SK-N-MC (cell line): ENCODE measurements around the gene GIT1.

Source experiments
- DNase-seq: peaks from one replicate; pipeline ENCODE4 v3.0.0-alpha.2; 2011; ENCODE audit warnings: low read depth, low spot score
- H3K27ac ChIP-seq: fragments of 200-600 bp; sonication (generic); 2 replicates; pipeline ENCODE4 v1.5.1; 2016; ENCODE audit warnings: mixed run types
- H3K36me3 ChIP-seq: fragments of 200-600 bp; sonication (generic); 2 replicates; pipeline ENCODE4 v1.6.1; 2017; ENCODE audit warnings: antibody characterized with exemption, low read length, mixed read lengths; ENCODE audit not compliant: insufficient read depth
- H3K4me3 ChIP-seq: fragments of 200-600 bp; sonication (generic); 2 replicates; pipeline ENCODE4 v1.5.1; 2016
- H3K9ac ChIP-seq: fragments of 200-600 bp; sonication (generic); 2 replicates; pipeline ENCODE4 v1.8.0; 2017; ENCODE audit warnings: mixed run types, mixed read lengths; ENCODE audit not compliant: insufficient read length
- H3K9me3 ChIP-seq: fragments of 200-600 bp; sonication (generic); 2 replicates; pipeline ENCODE4 v1.6.1; 2017; ENCODE audit warnings: low read depth, mild to moderate bottlenecking, antibody characterized with exemption, low read length, moderate library complexity, mixed read lengths
- EZH2 ChIP-seq: fragments of 200-600 bp; sonication (generic); IDR thresholded peaks from one replicate; pipeline ENCODE4 v1.6.1; 2017; ENCODE audit warnings: antibody characterized with exemption
- FOXP2 ChIP-seq: optimal IDR thresholded peaks from 2 replicates; pipeline ENCODE3; 2011; ENCODE audit warnings: mild to moderate bottlenecking, moderate library complexity; ENCODE audit not compliant: insufficient read depth; ENCODE audit errors: extremely low read length, control extremely low read depth
- POLR2AphosphoS5 ChIP-seq: IDR thresholded peaks from 2 replicates; pipeline ENCODE4 v1.6.1; 2012; ENCODE audit warnings: mild to moderate bottlenecking, low read depth, low read length, borderline replicate concordance

The GIT1 gene

GRCh38 chr17:29612404-29613280, 23.2 kb upstream of the GIT1 start:
- Histone ChIP-seq H3K4me3 (no peak overlapping the region), H3K27ac (no peak overlapping the region), H3K9me3 (no peaks in the 10 kb centered on the region), H3K36me3 (no peaks in the 10 kb centered on the region; the same call in 1 of the 2 replicates), H3K9ac (no peak overlapping the region)
- no peak for DNase-seq
- TF ChIP-seq POLR2AphosphoS5 (no peak), EZH2 (no peak), FOXP2 (no peak)

- H3K4me3 ChIP-seq: no peak overlapping the region
- no peak for DNase-seq
- no peak overlapping the region for H3K27ac ChIP-seq
- no peak overlapping the region for H3K9ac ChIP-seq
- TF ChIP-seq EZH2 (no peak), POLR2AphosphoS5 (no peak), FOXP2 (no peak)
- no peaks in the 10 kb centered on the region for H3K9me3 ChIP-seq
- no peaks in the 10 kb centered on the region; the same call in 1 of the 2 replicates for H3K36me3 ChIP-seq
Measured at GRCh38 chr17:29612094-29612403, 22.6 kb upstream of the GIT1 start.

- Histone ChIP-seq H3K9ac (no peak overlapping the region), H3K27ac (no peak overlapping the region), H3K4me3 (no peak overlapping the region), H3K36me3 (no peaks in the 10 kb centered on the region; the same call in 1 of the 2 replicates), H3K9me3 (no peaks in the 10 kb centered on the region)
- no peak for DNase-seq
- TF ChIP-seq POLR2AphosphoS5 (no peak), EZH2 (no peak), FOXP2 (no peak)
Measured at GRCh38 chr17:29611351-29612093, 22.1 kb upstream of the GIT1 start.

- Histone ChIP-seq H3K4me3 (no peak overlapping the region), H3K27ac (no peak overlapping the region), H3K9me3 (no peaks in the 10 kb centered on the region), H3K36me3 (no peaks in the 10 kb centered on the region; the same call in 1 of the 2 replicates), H3K9ac (no peak overlapping the region)
- no peak for DNase-seq
- TF ChIP-seq EZH2 (no peak), POLR2AphosphoS5 (no peak), FOXP2 (no peak)
Measured at GRCh38 chr17:29610395-29610794, 20.9 kb upstream of the GIT1 start.

- Histone ChIP-seq H3K27ac (no peak overlapping the region), H3K36me3 (no peaks in the 10 kb centered on the region; the same call in 1 of the 2 replicates), H3K9ac (no peak overlapping the region), H3K9me3 (no peaks in the 10 kb centered on the region), H3K4me3 (no peak overlapping the region)
- no peak for TF ChIP-seq EZH2
- no peak for TF ChIP-seq POLR2AphosphoS5
- no peak for TF ChIP-seq FOXP2
- DNase-seq: no peak
Measured at GRCh38 chr17:29608986-29609385, 19.5 kb upstream of the GIT1 start.

- Histone ChIP-seq H3K4me3 (no peak overlapping the region), H3K27ac (no peak overlapping the region), H3K9ac (no peak overlapping the region), H3K36me3 (no peaks in the 10 kb centered on the region; the same call in 1 of the 2 replicates), H3K9me3 (no peaks in the 10 kb centered on the region)
- no peak for TF ChIP-seq EZH2
- no peak for TF ChIP-seq FOXP2
- no peak for TF ChIP-seq POLR2AphosphoS5
- DNase-seq: no peak
Measured at GRCh38 chr17:29607557-29608195, 18.2 kb upstream of the GIT1 start.

- Histone ChIP-seq H3K9ac (no peak overlapping the region), H3K27ac (no peak overlapping the region), H3K4me3 (no peak overlapping the region), H3K9me3 (no peaks in the 10 kb centered on the region), H3K36me3 (no peaks in the 10 kb centered on the region)
- no peak for DNase-seq
- TF ChIP-seq FOXP2 (no peak), EZH2 (no peak), POLR2AphosphoS5 (no peak)
Measured at GRCh38 chr17:29603109-29603674, 13.7 kb upstream of the GIT1 start.
